Measurements from ENCODE around the gene TMEM144. TPM values are rescaled to one million over a fixed set of nuclear protein-coding genes. Genes with fewer than 3 reads are reported as not detected.

TMEM144 gene
- total RNA-seq, 1 experiment from 2014 or later: 17.9 TPM

- TF ChIP-seq CTCF (IDR thresholded peaks at IDR 0.05; ENCODE audit: insufficient read depth in 1 of 2, low read depth in 1 of 2, low read length in 1 of 2, severe bottlenecking in 1 of 2, unreplicated experiment in 1 of 2): no peak
- POLR2A ChIA-PET: no interaction called here
- Mint-ChIP-seq H3K4me1 (ENCODE audit: low read depth, unreplicated experiment) (peaks cover 10% of the 10 kb centered on the region), H3K4me3 (ENCODE audit: unreplicated experiment) (peak overlapping the region; percentile 31), H3K36me3 (ENCODE audit: insufficient read depth, unreplicated experiment) (peaks cover 32% of the 10 kb centered on the region), H3K27me3 (ENCODE audit: insufficient read depth, unreplicated experiment) (no peaks in the 10 kb centered on the region), H3K9me3 (ENCODE audit: unreplicated experiment) (no peaks in the 10 kb centered on the region), H3K27ac (ENCODE audit: unreplicated experiment) (no peak overlapping the region)
- peaks cover 16% of the 10 kb centered on the region for H3K4me1 ChIP-seq
- CTCF ChIA-PET: no interaction called here
- no peak for DNase-seq
- no TSS peak for BruUV-seq (replicated peaks)
- H3K27me3 ChIP-seq (replicated peaks; ENCODE audit: control insufficient read depth, insufficient read depth, low read length): no peaks in the 10 kb centered on the region
- no peaks in the 10 kb centered on the region for H3K9me3 ChIP-seq
- intact Hi-C loops (cut with micrococcal nuclease; ENCODE audit: unreplicated experiment): no loop called here
- H3K4me3 ChIP-seq (ENCODE audit: low read depth, low read length): no peak overlapping the region
- H3K36me3 ChIP-seq (ENCODE audit: control insufficient read depth, insufficient read depth, low read length): no peaks in the 10 kb centered on the region
Observed at GRCh38 chr4:158166701-158167100, 43.6 kb upstream of the TMEM144 start.

GRCh38 chr4:158168606-158169005, 41.7 kb upstream of the TMEM144 start:
- no peaks in the 10 kb centered on the region for H3K36me3 ChIP-seq (ENCODE audit: control insufficient read depth, insufficient read depth, low read length)
- no peak for DNase-seq
- peak overlapping the region; percentile 49 for H3K4me3 ChIP-seq (ENCODE audit: low read depth, low read length)
- H3K36me3 Mint-ChIP-seq (ENCODE audit: insufficient read depth, unreplicated experiment): peaks cover 41% of the 10 kb centered on the region
- intact Hi-C loops (cut with micrococcal nuclease; ENCODE audit: unreplicated experiment): no loop called here
- BruUV-seq (replicated peaks): no TSS peak
- H3K9me3 ChIP-seq: no peaks in the 10 kb centered on the region
- no peak overlapping the region for H3K27ac Mint-ChIP-seq (ENCODE audit: unreplicated experiment)
- H3K27me3 Mint-ChIP-seq (ENCODE audit: insufficient read depth, unreplicated experiment): no peaks in the 10 kb centered on the region
- peaks cover 6% of the 10 kb centered on the region for H3K4me1 Mint-ChIP-seq (ENCODE audit: low read depth, unreplicated experiment)
- ChIA-PET POLR2A (no interaction called here), CTCF (no interaction called here)
- no peak for TF ChIP-seq CTCF (IDR thresholded peaks at IDR 0.05; ENCODE audit: insufficient read depth in 1 of 2, low read depth in 1 of 2, low read length in 1 of 2, severe bottlenecking in 1 of 2, unreplicated experiment in 1 of 2)
- H3K4me3 Mint-ChIP-seq (ENCODE audit: unreplicated experiment): peak overlapping the region; percentile 63
- H3K9me3 Mint-ChIP-seq (ENCODE audit: unreplicated experiment): no peaks in the 10 kb centered on the region
- H3K4me1 ChIP-seq: peaks cover 1% of the 10 kb centered on the region; the same call in 1 of the 2 replicates
- H3K27me3 ChIP-seq (replicated peaks; ENCODE audit: control insufficient read depth, insufficient read depth, low read length): no peaks in the 10 kb centered on the region

GRCh38 chr4:158169506-158169905, 40.8 kb upstream of the TMEM144 start:
- Histone ChIP-seq H3K4me1 (peaks cover 6% of the 10 kb centered on the region; the same call in 1 of the 2 replicates), H3K4me3 (ENCODE audit: low read depth, low read length) (peak overlapping the region; percentile 49), H3K36me3 (ENCODE audit: control insufficient read depth, insufficient read depth, low read length) (no peaks in the 10 kb centered on the region), H3K9me3 (no peaks in the 10 kb centered on the region), H3K27me3 (replicated peaks; ENCODE audit: control insufficient read depth, insufficient read depth, low read length) (no peaks in the 10 kb centered on the region)
- Mint-ChIP-seq H3K27ac (ENCODE audit: unreplicated experiment) (no peak overlapping the region), H3K4me1 (ENCODE audit: low read depth, unreplicated experiment) (no peaks in the 10 kb centered on the region), H3K36me3 (ENCODE audit: insufficient read depth, unreplicated experiment) (peaks cover 35% of the 10 kb centered on the region), H3K9me3 (ENCODE audit: unreplicated experiment) (no peaks in the 10 kb centered on the region), H3K4me3 (ENCODE audit: unreplicated experiment) (peak overlapping the region; percentile 89), H3K27me3 (ENCODE audit: insufficient read depth, unreplicated experiment) (no peaks in the 10 kb centered on the region)
- BruUV-seq (replicated peaks): TSS peak; percentile 25
- no peak for TF ChIP-seq CTCF (IDR thresholded peaks at IDR 0.05; ENCODE audit: insufficient read depth in 1 of 2, low read depth in 1 of 2, low read length in 1 of 2, severe bottlenecking in 1 of 2, unreplicated experiment in 1 of 2)
- no peak for DNase-seq
- CTCF ChIA-PET: no interaction called here
- POLR2A ChIA-PET: no interaction called here
- intact Hi-C loops (cut with micrococcal nuclease; ENCODE audit: unreplicated experiment): no loop called here

Data from Caco-2 (cell line).